HCT116 (cell line): ENCODE data around the gene ABHD12. TPM values are rescaled to one million over a fixed set of nuclear protein-coding genes. Genes with fewer than 3 reads are reported as not detected.

Experiments used
- ATAC-seq: fragments of 200-7000 bp; cut with Tn5 transposase; 2 replicates; pipeline ENCODE4 v1.9.1; 2020; ENCODE audit warnings: mild to moderate bottlenecking, moderate library complexity
- BruUV-seq: library from RNA; stranded (reverse); fragments of 400-500 nt; replicated peaks from 2 replicates; lab custom pipeline; 2021; lab: Mats Ljungman, UMichigan
- CTCF ChIA-PET: fragments of 300-600 bp; sonication (Branson Sonifier 250); formaldehyde crosslinking; loops from one replicate; lab custom pipeline; 2021; ENCODE audit warnings: antibody characterized with exemption; lab: Charles Lee
- POLR2A ChIA-PET: fragments of 300-600, 350-600 bp; sonication (Branson Sonifier 250); formaldehyde crosslinking; loops from one replicate; lab custom pipeline; 2021; ENCODE audit warnings: antibody characterized with exemption; lab: Charles Lee
- RAD21 ChIA-PET, 2 experiments: fragments of 300-600 bp; sonication (Branson Sonifier 250); formaldehyde crosslinking; loops; one replicate each; lab custom pipeline; 2023; ENCODE audit warnings: low total read pairs in 2 of 2; ENCODE audit not compliant: uncharacterized antibody in 2 of 2, unreplicated experiment in 2 of 2, low non-redundant PET in 1 of 2; lab: Charles Lee
- DNase-seq: peaks from one replicate; pipeline ENCODE4 v3.0.0-alpha.2; 2010; ENCODE audit warnings: low read depth, low spot score
- H2AFZ ChIP-seq: fragments of 200-600 bp; shearing (Covaris generic), sonication (generic); 2 replicates; pipeline ENCODE4 v1.6.1; 2017; ENCODE audit warnings: low read depth, mixed run types, mixed read lengths, antibody characterized with exemption, low read length; ENCODE audit not compliant: poor library complexity, severe bottlenecking
- H3K27ac ChIP-seq: 2 replicates; pipeline ENCODE4 v1.5.1; 2012; ENCODE audit warnings: low read depth, low read length
- H3K27me3 ChIP-seq: fragments of 200-600 bp; sonication (generic); 2 replicates; pipeline ENCODE4 v1.6.1; 2016; ENCODE audit warnings: mixed run types, low read length, mixed read lengths; ENCODE audit not compliant: insufficient read depth
- H3K36me3 ChIP-seq, 2 experiments: fragments of 200-500 bp in 1 of 2; fragments of 200-600 bp in 1 of 2; sonication (Bioruptor generic) in 1 of 2; sonication (generic) in 1 of 2; 2 replicates each; pipeline versions ENCODE4 v1.5.1 to v1.6.1; 2014 to 2016; ENCODE audit warnings: low read length in 2 of 2, inconsistent platforms in 1 of 2, mixed read lengths in 1 of 2, mixed run types in 1 of 2; ENCODE audit not compliant: insufficient read depth in 2 of 2, control insufficient read depth in 1 of 2
- H3K4me1 ChIP-seq, 2 experiments: fragments of 200-600 bp in 1 of 2; sonication (generic) in 1 of 2; 2 replicates each; pipeline versions ENCODE4 v1.5.1 to v1.6.1; 2012 to 2017; ENCODE audit warnings: low read length in 2 of 2, inconsistent platforms in 1 of 2, mild to moderate bottlenecking in 1 of 2, mixed read lengths in 1 of 2, mixed run types in 1 of 2, moderate library complexity in 1 of 2; ENCODE audit not compliant: insufficient read depth in 2 of 2, control insufficient read depth in 1 of 2
- H3K4me2 ChIP-seq: fragments of 200-600 bp; sonication (generic); 2 replicates; pipeline ENCODE4 v1.6.1; 2017; ENCODE audit warnings: mixed run types, low read length, mixed read lengths
- H3K4me3 ChIP-seq, 2 experiments: fragments of 200-600 bp in 1 of 2; sonication (generic) in 1 of 2; replicated peaks in 1 of 2; 2 replicates each; pipeline ENCODE4 v1.5.1; 2011 to 2016; ENCODE audit warnings: low read length in 2 of 2, control low read depth in 1 of 2, low read depth in 1 of 2, mild to moderate bottlenecking in 1 of 2, mixed read lengths in 1 of 2, mixed run types in 1 of 2
- H3K79me2 ChIP-seq: fragments of 200-600 bp; sonication (generic); 2 replicates; pipeline ENCODE4 v1.6.1; 2017; ENCODE audit warnings: mild to moderate bottlenecking, mixed run types, low read length, moderate library complexity, mixed read lengths; ENCODE audit not compliant: insufficient read depth
- H3K9ac ChIP-seq: fragments of 200-600 bp; sonication (generic); 2 replicates; pipeline ENCODE4 v1.6.1; 2016; ENCODE audit warnings: low read length, mixed read lengths
- H3K9me2 ChIP-seq: fragments of 200-600 bp; sonication (generic), shearing (Covaris generic); 2 replicates; pipeline ENCODE4 v1.6.1; 2017; ENCODE audit warnings: mixed run types, mild to moderate bottlenecking, moderate library complexity; ENCODE audit not compliant: insufficient read depth
- H3K9me3 ChIP-seq, 2 experiments: fragments of 200-500 bp in 1 of 2; fragments of 200-600 bp in 1 of 2; sonication (Bioruptor generic) in 1 of 2; sonication (generic) in 1 of 2; 2 replicates each; pipeline ENCODE4 v1.6.1; 2014 to 2017; ENCODE audit warnings: low read length in 2 of 2, mixed read lengths in 2 of 2, inconsistent platforms in 1 of 2, low read depth in 1 of 2, mild to moderate bottlenecking in 1 of 2, mixed run types in 1 of 2, moderate library complexity in 1 of 2; ENCODE audit not compliant: control insufficient read depth in 1 of 2, insufficient read depth in 1 of 2
- H4K20me1 ChIP-seq: fragments of 200-600 bp; sonication (generic), shearing (Covaris generic); 2 replicates; pipeline ENCODE4 v1.6.1; 2017; ENCODE audit warnings: mixed run types, mild to moderate bottlenecking, moderate library complexity; ENCODE audit not compliant: insufficient read depth
- REST ChIP-seq: IDR thresholded peaks from 2 replicates; pipeline ENCODE4 v1.6.1; 2012; ENCODE audit warnings: low read depth
- SP1 ChIP-seq: IDR thresholded peaks from 2 replicates; pipeline ENCODE4 v1.6.1; 2012; ENCODE audit warnings: low read depth
- intact Hi-C: fragments of 100-400 bp; cut with micrococcal nuclease; formaldehyde crosslinking; loops from 2 replicates; pipeline ENCODE4 v1.10.0; 2022
- total RNA-seq: library from RNA; stranded (reverse); gene quantifications from one replicate; pipeline ENCODE4 v1.2.1, GENCODE V29; 2021; ENCODE audit not compliant: unreplicated experiment
- TF ChIP-seq, protein P1 (sequence below), 3 experiments: fragments of 200-600 bp in 1 of 3; sonication (generic) in 1 of 3; IDR thresholded peaks in 2 of 3; conservative IDR thresholded peaks in 1 of 3; 2 replicates each; pipeline ENCODE4 v1.5.1; 2012 to 2017; ENCODE audit warnings: low read depth in 2 of 3, low read length in 2 of 3, antibody characterized with exemption in 1 of 3, borderline replicate concordance in 1 of 3, control low read depth in 1 of 3, mild to moderate bottlenecking in 1 of 3, mixed read lengths in 1 of 3, mixed run types in 1 of 3, moderate library complexity in 1 of 3; ENCODE audit not compliant: insufficient read depth in 1 of 3

ABHD12 gene
- total RNA-seq, 1 experiment from 2014 or later, result 31.7 TPM

DNA sequence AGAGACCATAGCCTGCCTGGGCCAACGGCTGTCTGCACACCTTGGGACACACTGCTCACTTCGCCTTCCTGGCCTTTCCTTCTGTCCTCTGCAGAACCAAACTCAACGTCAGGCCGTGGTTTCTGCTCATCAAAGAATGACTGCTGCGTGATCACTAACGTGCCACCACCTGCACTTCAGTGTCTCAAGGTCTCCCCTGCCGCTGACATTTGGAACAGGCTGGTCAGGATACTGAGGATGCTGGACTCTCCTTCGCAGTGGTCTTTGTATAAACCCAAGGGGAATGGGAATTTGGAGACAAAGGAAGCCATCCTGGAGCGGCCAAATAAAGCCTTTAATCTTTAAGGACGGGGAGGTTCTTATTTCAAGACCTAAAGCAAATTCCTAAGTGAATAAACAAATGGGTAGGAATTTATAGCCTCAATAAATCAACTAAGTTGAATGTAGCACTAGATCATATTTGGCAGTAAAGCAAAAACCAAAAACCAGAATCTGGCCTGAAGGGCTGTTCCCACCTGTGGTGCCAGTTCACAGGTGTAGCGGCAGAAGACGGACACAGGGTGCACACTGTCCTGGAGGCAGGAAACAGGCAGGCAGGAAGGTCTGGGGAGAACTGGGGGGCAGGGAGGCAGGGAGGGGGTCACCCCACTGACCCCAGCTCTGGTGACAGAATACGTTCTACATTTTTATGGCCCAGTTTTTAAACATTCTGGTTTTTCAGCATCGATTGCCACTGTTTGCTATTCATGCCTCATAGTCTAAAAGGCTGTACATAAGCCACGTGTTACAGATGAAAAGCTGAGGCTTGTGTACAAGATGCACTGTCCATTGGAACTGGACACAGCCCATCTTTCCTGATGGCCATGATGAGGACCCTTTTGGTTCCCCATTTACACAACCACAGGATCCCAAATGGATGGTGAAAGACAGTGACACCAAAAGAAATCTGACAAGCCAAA is 36.6 kb downstream of the ABHD12 start:
- ChIA-PET POLR2A (no interaction called here), CTCF (no interaction called here), RAD21 (no interaction called here)
- no peak overlapping the region for H3K9ac ChIP-seq
- no peaks in the 10 kb centered on the region for H3K9me2 ChIP-seq
- intact Hi-C loops, result no loop called here
- DNase-seq (no peak), ATAC-seq (no peak)
- H3K79me2 ChIP-seq, result peaks cover 20% of the 10 kb centered on the region
- H3K4me1 ChIP-seq, result peaks cover 8 to 11% of the 10 kb centered on the region in 2 experiments
- H3K4me3 ChIP-seq, result no peak overlapping the region
- H3K27ac ChIP-seq, result no peak overlapping the region
- H3K27me3 ChIP-seq, result no peaks in the 10 kb centered on the region
- no peak overlapping the region for H2AFZ ChIP-seq
- no peaks in the 10 kb centered on the region for H3K36me3 ChIP-seq
- no peaks in the 10 kb centered on the region for H4K20me1 ChIP-seq
- TF ChIP-seq REST (no peak), SP1 (no peak)
- TF ChIP-seq, protein P1, sequence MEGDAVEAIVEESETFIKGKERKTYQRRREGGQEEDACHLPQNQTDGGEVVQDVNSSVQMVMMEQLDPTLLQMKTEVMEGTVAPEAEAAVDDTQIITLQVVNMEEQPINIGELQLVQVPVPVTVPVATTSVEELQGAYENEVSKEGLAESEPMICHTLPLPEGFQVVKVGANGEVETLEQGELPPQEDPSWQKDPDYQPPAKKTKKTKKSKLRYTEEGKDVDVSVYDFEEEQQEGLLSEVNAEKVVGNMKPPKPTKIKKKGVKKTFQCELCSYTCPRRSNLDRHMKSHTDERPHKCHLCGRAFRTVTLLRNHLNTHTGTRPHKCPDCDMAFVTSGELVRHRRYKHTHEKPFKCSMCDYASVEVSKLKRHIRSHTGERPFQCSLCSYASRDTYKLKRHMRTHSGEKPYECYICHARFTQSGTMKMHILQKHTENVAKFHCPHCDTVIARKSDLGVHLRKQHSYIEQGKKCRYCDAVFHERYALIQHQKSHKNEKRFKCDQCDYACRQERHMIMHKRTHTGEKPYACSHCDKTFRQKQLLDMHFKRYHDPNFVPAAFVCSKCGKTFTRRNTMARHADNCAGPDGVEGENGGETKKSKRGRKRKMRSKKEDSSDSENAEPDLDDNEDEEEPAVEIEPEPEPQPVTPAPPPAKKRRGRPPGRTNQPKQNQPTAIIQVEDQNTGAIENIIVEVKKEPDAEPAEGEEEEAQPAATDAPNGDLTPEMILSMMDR (IDR thresholded peaks at IDR 0.05 in 2 of 3, conservative IDR thresholded peaks at IDR 0.05 in 1 of 3; ENCODE audit: borderline replicate concordance in 1 of 3, insufficient read depth in 1 of 3, low read depth in 2 of 3, low read length in 2 of 3), result no peak
- no TSS peak for BruUV-seq
- no peak overlapping the region for H3K4me2 ChIP-seq
- H3K9me3 ChIP-seq, result no peaks in the 10 kb centered on the region
